Myometrial cell (primary cell): ENCODE data around the gene CNNM1. TPM values are rescaled to one million over a fixed set of nuclear protein-coding genes. Genes with fewer than 3 reads are reported as not detected.

Experiments used
- total RNA-seq: library from RNA; depleted of rRNA; stranded (reverse); fragments of >200 nt; gene quantifications from 2 replicates; pipeline ENCODE4 v1.2.3, GENCODE V29; 2015

Gene CNNM1
- not detected in 2 replicates for total RNA-seq

GRCh38 chr10:99329304-99329553 is at the start of gene CNNM1:
TSS of gene CNNM1 (plus strand) at chr10:99329356. CDS start at chr10:99329388, 32 bp downstream.

GRCh38 chr10:99430451-99431189 is 101.5 kb downstream of the CNNM1 start, which contains the start of gene GOT1:
TSS of gene GOT1 (minus strand) at chr10:99430624. CDS start at chr10:99430565, 59 bp downstream.

Other genes starting within 250 kb of the CNNM1 start
- 0.35 TPM in 1 of 2 replicates, not detected in the other for gene HPSE2, start 93.5 kb upstream of the CNNM1 start, total RNA-seq
- 65.2 and 77.4 TPM in 2 replicates for gene GOT1, start 101.3 kb downstream of the CNNM1 start, total RNA-seq
- gene NKX2-3, start 203.6 kb downstream of the CNNM1 start, total RNA-seq = not detected in 2 replicates